HTERT RPE-1 (cell line): ENCODE measurements around the gene EGR1.
"Not testable (repeated sequence)": the region's sequence is repeated elsewhere in the genome, so short reads cannot be mapped to it uniquely, and the experiment has no call there.

Experiments
- in situ Hi-C: fragments of 300-500 bp; cut with MboI; formaldehyde crosslinking; loops from 4 replicates; pipeline ENCODE4 v1.14.3; 2020; ENCODE audit warnings: low sequenced_read_pairs

Gene EGR1

DNA sequence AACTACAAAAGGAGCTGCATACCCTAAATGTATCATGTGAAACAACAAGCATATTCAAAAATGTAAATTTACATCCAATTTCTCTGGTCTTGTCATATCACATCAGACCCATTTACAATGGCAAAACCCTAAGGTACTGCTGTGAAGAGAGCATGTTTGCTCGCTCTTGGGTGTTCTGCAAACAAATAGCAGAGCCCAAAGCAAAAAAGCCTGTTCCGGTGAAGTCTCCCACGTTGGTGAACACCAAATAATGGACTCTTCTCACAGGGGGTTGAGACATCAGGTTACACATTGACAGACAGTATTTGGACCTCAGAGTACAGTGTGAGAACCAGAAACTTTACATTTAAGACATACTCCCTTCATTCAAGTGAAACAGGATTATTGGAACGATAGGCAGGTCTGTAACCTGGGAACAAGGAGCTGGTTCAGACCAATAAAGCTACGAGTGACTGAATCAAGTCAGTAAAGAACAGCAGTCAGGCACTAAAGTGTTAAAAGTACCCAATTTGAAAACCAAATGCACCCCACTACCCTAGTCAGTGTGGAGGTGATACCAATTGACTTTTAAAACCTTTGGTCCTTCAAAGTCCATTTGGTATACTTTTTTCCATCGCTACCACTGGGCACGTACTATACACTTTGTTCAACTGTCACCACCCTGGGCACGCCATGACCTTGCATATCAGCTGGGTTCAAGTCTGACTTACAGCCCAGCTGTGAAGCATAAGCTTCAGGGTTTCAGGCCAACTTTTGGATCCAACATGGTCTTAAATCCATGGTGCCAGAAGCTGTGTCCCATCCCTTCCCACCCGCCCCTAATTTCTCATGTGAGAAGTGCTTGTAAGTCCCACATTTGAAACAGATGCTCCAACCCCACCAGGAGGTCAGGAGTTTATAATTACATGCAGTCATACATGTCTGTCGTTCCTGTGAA lies 41.4 kb downstream of the EGR1 start:
- in situ Hi-C loops = no loop called here

DNA sequence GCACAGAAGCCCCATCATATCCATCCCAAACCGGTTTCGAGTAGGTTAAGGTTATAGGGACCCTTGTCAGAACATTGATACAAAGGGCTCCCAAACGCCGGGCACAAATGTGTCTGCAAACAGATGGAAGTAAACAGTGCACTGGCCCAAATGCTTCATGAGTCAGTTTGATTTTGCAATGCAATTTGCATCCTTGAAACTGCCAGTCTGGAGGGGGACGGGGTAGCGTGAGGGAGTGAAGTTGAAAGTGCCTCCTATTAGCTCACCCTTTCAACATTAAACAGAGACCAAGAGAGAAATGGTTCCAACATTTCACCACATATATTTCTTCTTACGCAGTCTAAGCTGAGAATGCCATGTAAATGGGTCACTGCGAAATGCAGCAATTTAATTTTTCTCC lies 42.2 kb downstream of the EGR1 start:
- in situ Hi-C loops = not testable (repeated sequence)

DNA sequence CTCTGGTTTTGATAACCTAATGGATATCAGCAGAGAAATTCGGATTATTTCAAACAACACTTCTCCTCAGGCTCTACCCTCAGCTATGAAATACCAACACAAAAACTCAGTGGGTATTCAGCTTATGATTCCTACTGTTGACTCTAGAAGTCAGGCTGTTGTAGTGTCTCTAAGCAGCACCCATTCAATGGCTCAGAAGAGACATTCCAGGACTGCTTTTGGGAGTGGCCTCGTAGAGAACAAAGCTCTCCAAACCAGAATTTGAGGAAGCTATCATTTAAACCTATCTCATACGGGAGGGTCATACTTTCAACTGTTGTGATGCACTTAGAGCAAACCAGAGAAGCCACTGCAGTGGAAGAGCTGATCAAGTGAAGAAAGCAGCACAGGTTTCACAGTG lies 43.7 kb downstream of the EGR1 start:
- in situ Hi-C loops = no loop called here

DNA sequence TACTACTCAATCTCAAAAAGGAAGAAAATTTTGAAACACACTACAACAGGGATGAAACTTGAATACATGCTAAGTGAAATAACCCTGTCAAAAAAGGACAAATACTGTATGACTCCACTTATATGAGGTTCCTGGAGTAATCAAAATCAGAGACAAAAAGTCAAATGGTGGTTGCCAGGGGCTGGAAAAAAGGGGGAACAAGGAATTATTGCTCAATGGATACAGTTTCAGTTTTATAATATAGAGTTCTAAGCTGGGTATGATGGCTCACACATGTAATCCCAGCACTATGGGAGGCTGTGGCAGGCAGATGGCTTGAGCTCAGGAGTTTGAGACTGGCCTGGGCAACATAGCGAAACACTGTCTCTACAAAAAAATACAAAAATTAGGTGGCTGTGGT lies 48.7 kb downstream of the EGR1 start:
- in situ Hi-C loops = no loop called here

DNA sequence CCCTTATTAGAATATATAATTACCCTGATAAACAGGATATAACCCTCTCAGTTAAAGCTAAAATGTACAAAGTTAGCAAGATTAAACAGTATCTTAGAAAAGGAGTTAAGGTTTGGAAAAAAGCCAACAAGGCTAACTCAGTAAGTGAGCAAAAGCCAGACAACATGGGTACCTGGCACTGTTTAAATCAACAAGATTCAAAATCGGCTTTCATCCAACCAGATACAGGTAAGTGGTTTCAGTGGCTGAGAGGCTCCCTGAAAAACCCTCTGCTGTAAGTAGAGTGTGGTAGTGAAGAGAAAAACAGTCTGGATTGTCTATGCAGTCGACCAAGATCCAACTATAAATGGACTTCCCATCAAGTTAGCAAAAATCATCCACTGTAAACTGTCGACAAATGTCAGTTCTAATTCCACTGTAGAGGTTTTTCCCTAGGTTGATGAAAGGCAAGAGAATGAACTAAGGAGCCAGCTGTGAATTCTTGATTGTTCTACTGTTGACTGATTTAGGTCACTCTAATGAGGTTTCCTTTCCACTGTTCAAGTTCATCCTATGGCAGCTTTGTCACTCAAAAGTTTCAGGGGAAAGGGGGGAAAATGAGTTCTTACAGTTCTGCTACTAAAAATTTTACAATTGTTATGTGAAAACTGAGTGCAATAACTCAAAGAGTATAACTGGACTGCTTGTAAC lies 50.4 kb downstream of the EGR1 start:
- in situ Hi-C loops = no loop called here

DNA sequence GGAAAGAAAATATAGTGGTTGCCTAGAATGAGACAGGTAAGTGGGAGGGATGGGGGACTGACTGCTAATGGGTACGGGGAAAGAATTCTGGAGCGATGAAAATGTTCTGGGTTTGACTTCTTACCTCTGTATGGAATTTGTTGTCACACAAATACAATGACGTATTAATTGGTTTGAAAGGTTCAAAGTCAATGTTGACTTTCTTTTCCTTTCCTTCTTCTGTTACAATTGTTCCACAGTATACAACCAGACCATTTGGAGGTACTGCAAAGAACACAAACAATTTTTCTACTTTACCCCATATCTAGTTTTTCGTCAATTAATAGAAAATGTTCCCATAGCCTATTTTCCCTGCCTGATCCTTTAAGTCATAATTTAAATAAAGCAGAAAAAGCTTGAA lies 52.2 kb downstream of the EGR1 start:
- in situ Hi-C loops = no loop called here
